Putamen (tissue), 1 donor: ENCODE measurements around the gene MTA2.
"Not testable (repeated sequence)": the region's sequence is repeated elsewhere in the genome, so short reads cannot be mapped to it uniquely, and the experiment has no call there.

Experiments
- DNase-seq: peaks from one replicate; pipeline ENCODE4 v3.0.0-alpha.2; 2016; ENCODE audit warnings: low spot score

MTA2 gene

DNA sequence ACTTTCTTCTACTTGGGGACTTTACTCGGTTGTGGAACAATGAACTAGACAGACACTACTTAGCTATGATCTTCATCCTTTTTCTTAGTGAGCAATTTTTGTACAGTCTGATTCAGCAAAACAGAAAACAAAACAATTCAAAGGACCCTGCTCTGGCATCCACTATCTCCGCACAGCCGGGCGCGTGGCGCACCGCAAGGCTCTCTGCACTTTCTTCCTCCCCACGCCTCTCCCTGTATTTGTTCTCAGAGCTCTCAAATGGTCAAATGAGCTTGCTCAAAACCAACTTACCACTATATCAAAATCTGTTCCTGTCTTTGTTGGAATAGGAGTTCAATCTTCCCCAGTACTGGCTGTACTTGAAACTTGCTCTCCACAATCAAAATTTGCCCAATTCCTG is 35.4 kb downstream of the MTA2 start:
- DNase-seq = no peak

DNA sequence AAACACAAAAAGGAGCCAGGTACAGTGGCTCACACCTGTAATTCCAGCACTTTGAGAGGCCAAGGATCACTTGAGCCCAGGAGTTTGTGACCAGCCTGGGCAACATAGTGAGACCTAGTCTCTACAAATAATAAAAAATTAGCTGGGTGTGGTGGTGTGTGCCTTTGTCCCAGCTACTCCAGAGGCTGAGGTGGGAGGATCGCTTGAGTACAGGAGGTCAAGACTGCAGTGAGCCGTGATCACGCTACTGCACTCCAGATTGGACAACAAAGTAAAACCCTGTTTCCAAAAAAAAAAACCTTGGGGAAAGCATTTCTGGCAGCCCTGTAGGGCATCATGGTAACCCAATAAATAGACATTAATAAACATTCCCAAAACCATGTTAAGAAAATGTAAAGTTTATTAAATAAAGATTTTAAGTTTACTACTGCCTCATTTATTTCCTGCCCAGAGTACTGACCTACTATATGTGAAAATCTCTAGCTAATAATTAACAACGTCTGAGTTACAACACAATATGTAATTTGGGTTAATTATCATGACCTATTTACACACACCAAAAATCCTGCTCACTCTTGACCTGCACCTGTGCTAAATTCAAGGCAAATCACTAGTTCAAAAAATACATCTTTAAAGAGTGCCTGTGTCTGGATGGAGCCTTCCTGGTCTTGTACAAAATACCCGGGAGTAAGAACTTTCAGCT is 36.4 kb downstream of the MTA2 start:
- no peak for DNase-seq

DNA sequence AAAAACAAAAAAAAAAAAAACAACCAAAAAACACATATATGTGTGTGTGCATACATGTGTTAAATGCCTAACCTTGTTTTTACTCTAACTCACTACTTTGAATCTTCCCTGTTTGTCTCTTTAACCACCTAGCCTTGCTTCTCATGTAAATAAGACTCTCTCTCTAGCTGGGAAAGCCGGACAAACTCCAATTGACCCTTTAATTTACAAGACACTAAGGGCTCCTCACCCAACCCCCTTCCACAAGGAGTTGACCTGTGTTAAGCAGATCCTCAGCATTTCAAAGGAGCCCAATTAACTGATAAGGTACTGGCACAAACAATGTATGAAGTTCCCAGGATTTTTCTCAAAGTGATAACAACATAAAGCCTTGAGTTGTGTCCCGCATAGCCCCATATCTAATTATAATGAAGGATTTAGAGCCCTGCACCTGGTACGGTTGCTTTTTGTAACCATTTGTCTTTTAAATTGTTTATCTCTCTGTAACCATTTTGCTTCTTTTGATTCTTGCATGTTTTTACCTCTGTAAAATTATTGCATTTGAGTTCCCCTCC is 39.9 kb downstream of the MTA2 start:
- DNase-seq = not testable (repeated sequence)

DNA sequence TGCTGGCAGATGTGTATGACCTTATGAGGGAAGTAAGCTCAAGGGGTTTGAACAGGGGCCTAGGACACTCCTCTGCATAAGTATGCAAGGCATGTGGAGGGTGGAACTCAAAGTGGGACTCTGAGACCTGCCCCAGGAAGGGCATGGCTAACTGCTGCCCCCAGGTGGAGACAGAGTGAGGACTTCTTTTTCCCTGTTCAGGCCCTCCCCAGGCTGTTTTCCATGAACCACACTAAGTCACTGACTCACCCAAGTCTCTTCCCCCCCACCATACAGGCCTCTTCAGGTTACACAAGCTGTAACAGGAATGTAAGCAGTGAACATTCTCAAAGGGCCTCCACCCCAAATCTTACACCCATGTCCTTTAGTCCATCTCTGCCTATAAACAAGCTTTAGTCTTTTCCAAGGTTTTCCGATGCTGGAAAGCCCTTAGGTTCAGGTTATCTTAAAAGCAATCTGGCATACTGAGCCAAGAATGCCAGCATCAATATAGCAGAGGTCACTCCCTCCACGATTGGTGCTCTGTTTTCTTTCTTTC is 41.0 kb downstream of the MTA2 start:
- DNase-seq = no peak

GRCh38 chr11:62559626-62560025 is 42.0 kb downstream of the MTA2 start:
- not testable (repeated sequence) for DNase-seq

GRCh38 chr11:62559204-62559603 is 42.5 kb downstream of the MTA2 start:
- DNase-seq = peak; percentile 78

- DNase-seq = no peak
Measured at GRCh38 chr11:62558669-62559068, 43.0 kb downstream of the MTA2 start.

GRCh38 chr11:62556875-62557631 is 44.6 kb downstream of the MTA2 start:
- no peak for DNase-seq

- DNase-seq = no peak
Measured at GRCh38 chr11:62556108-62556874, 45.4 kb downstream of the MTA2 start.

GRCh38 chr11:62555464-62556107 is 46.1 kb downstream of the MTA2 start:
- no peak for DNase-seq

- no peak for DNase-seq
Measured at GRCh38 chr11:62554387-62555167, 47.1 kb downstream of the MTA2 start.

- DNase-seq = no peak
Measured at GRCh38 chr11:62553839-62554361, 47.8 kb downstream of the MTA2 start.

DNA sequence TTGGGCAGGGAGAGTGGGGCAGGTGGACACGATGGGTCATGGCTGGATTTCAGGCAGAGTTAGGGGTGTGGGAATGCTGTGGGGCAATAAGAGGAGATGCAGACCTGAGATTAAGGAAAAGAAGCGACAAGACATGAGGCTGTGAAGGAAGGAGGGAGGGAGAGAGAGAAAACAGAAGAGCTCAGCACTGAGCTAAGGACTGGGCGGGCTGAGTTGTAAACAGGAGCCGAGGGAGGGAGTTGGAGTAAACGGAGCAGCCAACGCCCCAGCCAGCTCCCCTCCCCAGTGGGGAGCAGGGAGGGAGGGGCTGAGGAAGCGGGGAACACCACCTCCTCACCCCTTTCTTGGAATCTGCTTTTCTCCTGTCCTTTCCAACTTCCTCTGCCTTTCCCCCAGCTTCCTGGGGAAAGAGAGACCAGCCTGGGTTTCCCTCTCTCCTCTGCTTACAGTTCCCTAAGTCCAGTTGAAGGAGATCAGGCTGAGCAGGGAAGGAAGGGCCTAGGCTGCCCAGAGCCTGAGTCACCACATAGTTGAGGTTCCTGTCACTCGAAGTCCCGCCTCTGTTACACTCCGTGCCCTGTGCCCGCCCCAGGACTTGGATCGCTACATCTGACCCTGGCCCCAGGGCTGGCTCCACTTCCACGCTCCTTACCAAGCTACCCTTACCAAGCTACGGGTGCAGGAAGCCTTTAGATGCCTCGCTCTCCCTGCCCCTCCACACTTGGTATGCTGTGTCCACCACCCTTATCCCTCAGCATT is 48.4 kb downstream of the MTA2 start:
- no peak for DNase-seq

- no peak for DNase-seq
Measured at GRCh38 chr11:62552485-62553079, 49.1 kb downstream of the MTA2 start.

GRCh38 chr11:62550478-62550877 is 51.2 kb downstream of the MTA2 start:
- DNase-seq = not testable (repeated sequence)

GRCh38 chr11:62548545-62549335 is 52.9 kb downstream of the MTA2 start:
- no peak for DNase-seq

- DNase-seq = no peak
Measured at GRCh38 chr11:62547691-62548281, 53.9 kb downstream of the MTA2 start.

- DNase-seq = no peak
Measured at GRCh38 chr11:62546929-62547625, 54.6 kb downstream of the MTA2 start.
